Measurements from ENCODE around the gene MIOX.
A peak's percentile ranks its signal among the peaks of the same experiment; 100 is the strongest.

The MIOX gene

GRCh38 chr22:50474710-50475651 lies 11.7 kb upstream of the MIOX start, which contains the start of gene SBF1:
SBF1 (minus strand) TSS chr22:50475035; CDS start chr22:50474840, 195 bp downstream.
- H3K9me2 ChIP-seq (replicated peaks; ENCODE audit: control insufficient read depth, low read length), result no peaks in the 10 kb centered on the region
- H3K4me1 ChIP-seq (ENCODE audit: control insufficient read depth, low read length), result peaks cover 44% of the 10 kb centered on the region
- no peaks in the 10 kb centered on the region for H3K9me3 ChIP-seq (ENCODE audit: control insufficient read depth, insufficient read depth, low read length)
- peak within 1 kb of the TSS; percentile 100 for H3K27ac ChIP-seq (ENCODE audit: low read depth, low read length)
- peak within 1 kb of the TSS; percentile 82 for H3K4me3 ChIP-seq (ENCODE audit: low read length)
- H3K27me3 ChIP-seq (ENCODE audit: control insufficient read depth, low read length), result peaks cover 8% of the 10 kb centered on the region; the same call in 1 of the 2 replicates
- H3K4me2 ChIP-seq (ENCODE audit: low read length), result peak within 1 kb of the TSS; percentile 97
- peaks cover 18% of the 10 kb centered on the region for H3F3A ChIP-seq (ENCODE audit: control insufficient read depth, insufficient read depth)
- peaks cover 38% of the 10 kb centered on the region for H3K36me3 ChIP-seq (ENCODE audit: control insufficient read depth, low read length)
- peaks cover 40% of the 10 kb centered on the region for H3K79me2 ChIP-seq (ENCODE audit: control insufficient read depth, low read length)
- TF ChIP-seq EZH2phosphoT487 (IDR thresholded peaks at IDR 0.05; ENCODE audit: borderline replicate concordance, low read length), result no peak
- no peak for TF ChIP-seq CTCF (IDR thresholded peaks at IDR 0.05; ENCODE audit: low read depth, low read length, poor library complexity, severe bottlenecking)
- H4K20me1 ChIP-seq (ENCODE audit: control insufficient read depth, insufficient read depth, low read depth, low read length), result no peaks in the 10 kb centered on the region

- Histone ChIP-seq H4K20me1 (ENCODE audit: control insufficient read depth, insufficient read depth, low read depth, low read length) (no peaks in the 10 kb centered on the region), H3K4me1 (ENCODE audit: control insufficient read depth, low read length) (peaks cover 38% of the 10 kb centered on the region), H3K79me2 (ENCODE audit: control insufficient read depth, low read length) (peaks cover 40% of the 10 kb centered on the region), H3K4me2 (ENCODE audit: low read length) (peak overlapping the region; percentile 67), H3K9me3 (ENCODE audit: control insufficient read depth, insufficient read depth, low read length) (no peaks in the 10 kb centered on the region), H3K27ac (ENCODE audit: low read depth, low read length) (no peak overlapping the region), H3F3A (ENCODE audit: control insufficient read depth, insufficient read depth) (peaks cover 12% of the 10 kb centered on the region), H3K36me3 (ENCODE audit: control insufficient read depth, low read length) (peaks cover 35% of the 10 kb centered on the region), H3K27me3 (ENCODE audit: control insufficient read depth, low read length) (peaks cover 12% of the 10 kb centered on the region; the same call in 1 of the 2 replicates), H3K9me2 (replicated peaks; ENCODE audit: control insufficient read depth, low read length) (no peaks in the 10 kb centered on the region), H3K4me3 (ENCODE audit: low read length) (peak overlapping the region; percentile 82)
- no peak for TF ChIP-seq CTCF (IDR thresholded peaks at IDR 0.05; ENCODE audit: low read depth, low read length, poor library complexity, severe bottlenecking)
- TF ChIP-seq EZH2phosphoT487 (IDR thresholded peaks at IDR 0.05; ENCODE audit: borderline replicate concordance, low read length), result no peak
Observed at GRCh38 chr22:50475652-50476002, 11.0 kb upstream of the MIOX start.

- no peak overlapping the region for H3K4me2 ChIP-seq (ENCODE audit: low read length)
- peaks cover 31% of the 10 kb centered on the region for H3K4me1 ChIP-seq (ENCODE audit: control insufficient read depth, low read length)
Observed at GRCh38 chr22:50476868-50477267, 9.8 kb upstream of the MIOX start.

More at GRCh38 chr22:50476868-50477267, 9.8 kb upstream of the MIOX start:
- Histone ChIP-seq H3K9me2 (replicated peaks; ENCODE audit: control insufficient read depth, low read length) (no peaks in the 10 kb centered on the region), H3K27ac (ENCODE audit: low read depth, low read length) (no peak overlapping the region), H3K79me2 (ENCODE audit: control insufficient read depth, low read length) (peaks cover 29% of the 10 kb centered on the region), H3K4me3 (ENCODE audit: low read length) (no peak overlapping the region), H3F3A (ENCODE audit: control insufficient read depth, insufficient read depth) (peaks cover 2% of the 10 kb centered on the region), H3K27me3 (ENCODE audit: control insufficient read depth, low read length) (peaks cover 21% of the 10 kb centered on the region), H3K36me3 (ENCODE audit: control insufficient read depth, low read length) (peaks cover 23% of the 10 kb centered on the region), H4K20me1 (ENCODE audit: control insufficient read depth, insufficient read depth, low read depth, low read length) (no peaks in the 10 kb centered on the region), H3K9me3 (ENCODE audit: control insufficient read depth, insufficient read depth, low read length) (no peaks in the 10 kb centered on the region)
- no peak for TF ChIP-seq EZH2phosphoT487 (IDR thresholded peaks at IDR 0.05; ENCODE audit: borderline replicate concordance, low read length)
- TF ChIP-seq CTCF (IDR thresholded peaks at IDR 0.05; ENCODE audit: low read depth, low read length, poor library complexity, severe bottlenecking), result no peak
